ENCODE results near the gene CTNNBL1.

DNA sequence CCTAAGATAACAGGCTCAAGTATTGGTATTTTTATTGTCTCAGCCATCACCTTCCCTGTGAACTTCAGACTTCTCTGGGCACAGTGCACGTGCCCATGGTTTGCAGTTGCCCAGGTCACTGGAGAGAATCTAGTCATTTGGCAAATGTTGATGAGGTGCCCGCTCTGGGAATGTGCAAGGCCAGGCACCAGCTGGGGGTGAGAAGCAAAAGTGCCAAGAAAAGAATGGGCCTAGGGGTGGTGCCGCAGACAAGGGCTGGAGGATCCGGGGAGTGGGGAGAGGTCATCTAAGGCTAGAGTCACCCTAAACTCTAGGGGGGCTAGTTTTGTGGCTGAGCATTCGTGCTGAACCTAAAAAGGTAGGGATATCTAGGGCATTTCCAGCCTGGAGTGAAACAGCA, 152.0 kb downstream of the CTNNBL1 start:
- no peak for TF ChIP-seq POLR2A (IDR thresholded peaks at IDR 0.05; ENCODE audit: low read depth)
- TF ChIP-seq CTCF (IDR thresholded peaks at IDR 0.05), result no peak
- no peak for TF ChIP-seq EP300 (IDR thresholded peaks at IDR 0.05)
- no peak for TF ChIP-seq POLR2AphosphoS5 (IDR thresholded peaks at IDR 0.05)

All from esophagus muscularis mucosa (tissue), 4 donors.